ENCODE data around the gene EMC1. TPM values are rescaled to one million over a fixed set of nuclear protein-coding genes. Genes with fewer than 3 reads are reported as not detected.

Gene EMC1
- total and polyA plus RNA-seq, 2 donors (not counting 1 experiment from before 2014, with no cell fraction given), result 25.8 to 45.5 TPM

GRCh38 chr1:19193004-19193403 is 58.3 kb downstream of the EMC1 start:
- Histone ChIP-seq H3K36me3 (replicated peaks in 1 of 2; ENCODE audit: control extremely low read depth in 1 of 2, control insufficient read depth in 1 of 2, extremely low read depth in 1 of 2, insufficient read depth in 2 of 2, low read length in 1 of 2) (peaks cover 27 to 71% of the 10 kb centered on the region in 2 experiments), H3K4me1 (ENCODE audit: control insufficient read depth in 2 of 2, insufficient read depth in 2 of 2, low read length in 2 of 2) (no peaks in the 10 kb centered on the region), H3K4me3 (ENCODE audit: control extremely low read depth in 1 of 5, extremely low read depth in 1 of 5, insufficient read depth in 1 of 5, low read depth in 2 of 5, low read length in 4 of 5) (no peak overlapping the region), H3K27ac (ENCODE audit: low read length in 2 of 2) (no peak overlapping the region), H3K4me2 (replicated peaks; ENCODE audit: low read depth, low read length, poor library complexity, severe bottlenecking) (no peak overlapping the region), H3K27me3 (replicated peaks in 1 of 4; ENCODE audit: control extremely low read depth in 1 of 4, control insufficient read depth in 3 of 4, insufficient read depth in 4 of 4, low read length in 3 of 4) (no peaks in the 10 kb centered on the region), H3K9me3 (ENCODE audit: control extremely low read depth in 1 of 3, control insufficient read depth in 2 of 3, insufficient read depth in 1 of 3, low read length in 2 of 3) (no peaks in the 10 kb centered on the region), H3K79me2 (ENCODE audit: control insufficient read depth, insufficient read depth, low read length) (peaks cover 13% of the 10 kb centered on the region), H2AFZ (ENCODE audit: insufficient read depth, low read depth, low read length, poor library complexity, severe bottlenecking) (no peak overlapping the region), H3K9ac (ENCODE audit: low read length) (no peak overlapping the region), H4K20me1 (ENCODE audit: control insufficient read depth, insufficient read depth, low read length, poor library complexity, severe bottlenecking) (no peaks in the 10 kb centered on the region)
- TF ChIP-seq CTCF (IDR thresholded peaks at IDR 0.05) (no peak), EZH2 (IDR thresholded peaks at IDR 0.05; ENCODE audit: borderline replicate concordance, insufficient read depth, low read depth, low read length, poor library complexity, severe bottlenecking) (no peak)
- Mint-ChIP-seq H3K4me1 (no peaks in the 10 kb centered on the region), H3K9me3 (ENCODE audit: insufficient read depth) (no peaks in the 10 kb centered on the region), H3K27me3 (no peaks in the 10 kb centered on the region), H3K27ac (no peak overlapping the region), H3K4me3 (no peak overlapping the region)
- ChIA-PET CTCF (interaction anchor here (1.4 to 1.5 kb wide), 2 partner anchors 42 to 389 kb away, joined by 3 to 4 read pairs; no protein-coding TSS in a partner anchor), POLR2A (no interaction called here)
- ATAC-seq (ENCODE audit: low read depth) (no peak), DNase-seq (no peak)
- intact Hi-C loops (cut with micrococcal nuclease), result no loop called here
- 100% methylated on average over 3 of the region's 3 CpGs for WGBS (ENCODE audit: insufficient coverage)

GRCh38 chr1:19191811-19192210 is 59.5 kb downstream of the EMC1 start:
- Mint-ChIP-seq H3K27me3 (no peaks in the 10 kb centered on the region), H3K4me3 (no peak overlapping the region), H3K4me1 (no peaks in the 10 kb centered on the region), H3K9me3 (ENCODE audit: insufficient read depth) (no peaks in the 10 kb centered on the region), H3K27ac (no peak overlapping the region)
- DNase-seq, result no peak
- Histone ChIP-seq H4K20me1 (ENCODE audit: control insufficient read depth, insufficient read depth, low read length, poor library complexity, severe bottlenecking) (no peaks in the 10 kb centered on the region), H3K27ac (ENCODE audit: low read length in 2 of 2) (no peak overlapping the region), H3K79me2 (ENCODE audit: control insufficient read depth, insufficient read depth, low read length) (peaks cover 11% of the 10 kb centered on the region), H3K36me3 (replicated peaks in 1 of 2; ENCODE audit: control extremely low read depth in 1 of 2, control insufficient read depth in 1 of 2, extremely low read depth in 1 of 2, insufficient read depth in 2 of 2, low read length in 1 of 2) (peaks cover 27 to 69% of the 10 kb centered on the region in 2 experiments), H3K4me1 (ENCODE audit: control insufficient read depth in 2 of 2, insufficient read depth in 2 of 2, low read length in 2 of 2) (no peaks in the 10 kb centered on the region), H3K4me2 (replicated peaks; ENCODE audit: low read depth, low read length, poor library complexity, severe bottlenecking) (no peak overlapping the region), H3K9ac (ENCODE audit: low read length) (no peak overlapping the region), H3K9me3 (ENCODE audit: control extremely low read depth in 1 of 3, control insufficient read depth in 2 of 3, insufficient read depth in 1 of 3, low read length in 2 of 3) (no peaks in the 10 kb centered on the region), H3K4me3 (ENCODE audit: control extremely low read depth in 1 of 5, extremely low read depth in 1 of 5, insufficient read depth in 1 of 5, low read depth in 2 of 5, low read length in 4 of 5) (no peak overlapping the region), H3K27me3 (replicated peaks in 1 of 4; ENCODE audit: control extremely low read depth in 1 of 4, control insufficient read depth in 3 of 4, insufficient read depth in 4 of 4, low read length in 3 of 4) (no peaks in the 10 kb centered on the region), H2AFZ (ENCODE audit: insufficient read depth, low read depth, low read length, poor library complexity, severe bottlenecking) (no peak overlapping the region)
- ChIA-PET CTCF (interaction anchor here (1.5 kb wide), 1 partner anchor 43 kb away, joined by 3 read pairs; no protein-coding TSS in a partner anchor), POLR2A (no interaction called here)
- TF ChIP-seq CTCF (IDR thresholded peaks at IDR 0.05) (no peak), EZH2 (IDR thresholded peaks at IDR 0.05; ENCODE audit: borderline replicate concordance, insufficient read depth, low read depth, low read length, poor library complexity, severe bottlenecking) (no peak)
- ATAC-seq (ENCODE audit: low read depth), result no peak
- no CpG with 5 or more reads among the region's 3 CpGs for WGBS (ENCODE audit: insufficient coverage)
- intact Hi-C loops (cut with micrococcal nuclease), result no loop called here

All from B cell (primary cell).